ENCODE data around the gene PIAS4.
A peak's percentile ranks its signal among the peaks of the same experiment; 100 is the strongest.

PIAS4 gene

DNA sequence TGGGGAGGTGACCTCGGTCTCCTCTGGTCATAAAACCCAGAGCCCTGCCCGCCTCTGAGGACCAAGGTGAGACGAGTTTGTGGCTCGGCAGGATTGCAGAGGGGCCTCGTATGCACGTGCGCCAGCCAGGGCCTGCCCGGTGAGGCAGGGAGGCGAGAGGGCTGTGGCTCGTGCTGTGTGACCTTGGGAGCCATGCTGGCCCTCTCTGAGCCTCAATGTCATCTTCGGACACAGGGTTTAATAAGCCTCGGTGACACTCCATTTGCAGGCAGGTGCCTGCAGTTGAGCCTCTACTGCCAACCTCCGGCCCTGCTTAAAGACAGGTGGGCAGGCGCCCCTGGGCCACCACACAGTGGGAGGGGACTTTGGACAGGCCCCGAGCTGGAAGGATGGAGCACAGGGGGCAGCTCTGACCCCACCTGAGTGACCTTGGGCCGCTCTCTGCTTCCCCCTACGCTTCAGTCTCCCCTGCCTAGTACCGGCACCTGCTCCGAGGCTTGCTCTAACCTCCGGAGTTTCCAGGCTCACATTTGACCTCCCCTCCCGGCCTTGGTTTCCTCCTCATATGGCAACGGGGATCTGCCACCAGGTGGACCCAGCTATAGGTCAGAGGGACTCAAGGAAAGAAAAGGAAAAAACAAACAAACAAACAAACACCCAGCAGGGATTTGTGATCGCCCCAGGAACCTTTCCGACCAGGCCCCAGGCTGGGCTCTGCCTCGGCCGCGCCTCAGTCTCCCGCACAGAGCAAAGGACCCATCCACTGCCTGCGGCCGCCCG is 56.0 kb downstream of the PIAS4 start:
- H3K36me3 Mint-ChIP-seq = peaks cover 2% of the 10 kb centered on the region
- H3K27ac Mint-ChIP-seq = peak overlapping the region; percentile 88
- H3K4me3 Mint-ChIP-seq = peak overlapping the region; percentile 85
- H3K4me1 Mint-ChIP-seq = peaks cover 20% of the 10 kb centered on the region
- no peaks in the 10 kb centered on the region for H3K27me3 Mint-ChIP-seq
- H3K9me3 Mint-ChIP-seq = no peaks in the 10 kb centered on the region

- H3K27ac Mint-ChIP-seq = peak overlapping the region; percentile 88
- peaks cover 26% of the 10 kb centered on the region for H3K4me1 Mint-ChIP-seq
- no peaks in the 10 kb centered on the region for H3K27me3 Mint-ChIP-seq
- H3K36me3 Mint-ChIP-seq = peaks cover 2% of the 10 kb centered on the region
- no peaks in the 10 kb centered on the region for H3K9me3 Mint-ChIP-seq
- peak overlapping the region; percentile 85 for H3K4me3 Mint-ChIP-seq
Measured at GRCh38 chr19:4064149-4064495, 56.6 kb downstream of the PIAS4 start.

DNA sequence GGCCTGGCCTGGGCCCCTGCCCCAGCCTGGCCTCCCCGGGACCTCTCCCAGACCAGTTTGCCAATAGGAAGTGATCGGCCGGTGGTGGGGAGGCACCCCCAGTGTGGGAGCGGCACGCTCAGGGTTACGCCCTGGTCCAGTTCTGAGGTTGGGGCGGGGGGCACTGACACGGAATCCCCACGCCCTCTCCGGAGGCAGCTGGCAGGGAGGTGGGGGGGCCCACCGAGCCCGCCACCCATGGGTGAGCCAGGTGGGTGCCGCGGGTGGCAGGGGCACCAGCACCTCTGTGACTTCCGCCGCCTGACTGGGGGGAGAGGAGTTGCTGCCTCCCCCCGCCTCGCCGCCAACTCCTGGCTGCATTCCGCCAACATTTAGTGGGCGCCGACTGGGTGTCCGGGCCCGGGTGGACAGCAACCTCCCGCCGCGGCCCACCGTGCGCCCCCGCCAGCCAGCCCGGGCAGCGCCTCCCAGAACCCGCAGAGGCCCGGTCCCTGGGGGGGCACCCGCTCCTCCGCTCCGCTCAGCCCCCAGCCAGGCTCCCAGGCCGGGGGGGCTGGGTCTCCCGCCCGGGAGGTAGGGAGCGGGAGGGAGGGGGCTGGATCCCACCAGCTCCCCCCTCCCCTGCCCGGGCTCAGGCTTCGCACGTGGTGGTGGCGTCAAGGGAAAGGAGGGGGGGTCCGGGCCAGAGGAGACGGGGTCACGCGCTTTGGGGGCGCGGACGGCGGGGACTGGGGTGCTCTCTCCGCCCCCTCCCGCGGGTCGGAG is 57.1 kb downstream of the PIAS4 start:
- Mint-ChIP-seq H3K36me3 (peaks cover 2% of the 10 kb centered on the region), H3K27me3 (no peaks in the 10 kb centered on the region), H3K27ac (no peak overlapping the region), H3K4me1 (peaks cover 31% of the 10 kb centered on the region), H3K4me3 (peak overlapping the region; percentile 85), H3K9me3 (no peaks in the 10 kb centered on the region)

- no peaks in the 10 kb centered on the region for H3K9me3 Mint-ChIP-seq
- no peaks in the 10 kb centered on the region for H3K27me3 Mint-ChIP-seq
- peaks cover 2% of the 10 kb centered on the region for H3K36me3 Mint-ChIP-seq
- peak overlapping the region; percentile 39 for H3K4me3 Mint-ChIP-seq
- H3K27ac Mint-ChIP-seq = no peak overlapping the region
- H3K4me1 Mint-ChIP-seq = peaks cover 31% of the 10 kb centered on the region
Measured at GRCh38 chr19:4065430-4066175, 58.1 kb downstream of the PIAS4 start.

DNA sequence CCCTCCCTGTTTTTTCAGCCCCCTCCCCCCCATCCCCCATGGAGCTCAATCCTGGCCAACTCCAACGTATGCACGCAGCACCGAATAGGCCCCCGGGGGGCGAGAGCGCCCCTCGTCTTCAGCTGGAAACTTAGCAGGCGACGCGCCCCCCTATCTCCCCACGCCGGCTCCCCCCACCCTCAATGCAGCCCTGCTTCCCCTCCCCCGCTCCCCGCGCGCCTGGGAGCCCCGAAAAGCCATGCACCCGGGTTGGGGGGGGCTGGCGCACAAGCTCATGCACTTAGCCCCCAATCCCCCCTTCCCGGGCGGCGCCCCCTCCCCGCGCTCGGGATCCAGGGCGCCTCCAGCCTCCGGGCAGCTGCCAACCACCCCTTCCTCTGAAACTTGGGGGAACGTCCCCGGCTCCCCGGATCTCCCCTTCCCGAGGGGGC is 58.7 kb downstream of the PIAS4 start:
- Mint-ChIP-seq H3K4me3 (peak overlapping the region; percentile 39), H3K4me1 (peaks cover 31% of the 10 kb centered on the region), H3K27me3 (no peaks in the 10 kb centered on the region), H3K27ac (no peak overlapping the region), H3K36me3 (peaks cover 2% of the 10 kb centered on the region), H3K9me3 (no peaks in the 10 kb centered on the region)

DNA sequence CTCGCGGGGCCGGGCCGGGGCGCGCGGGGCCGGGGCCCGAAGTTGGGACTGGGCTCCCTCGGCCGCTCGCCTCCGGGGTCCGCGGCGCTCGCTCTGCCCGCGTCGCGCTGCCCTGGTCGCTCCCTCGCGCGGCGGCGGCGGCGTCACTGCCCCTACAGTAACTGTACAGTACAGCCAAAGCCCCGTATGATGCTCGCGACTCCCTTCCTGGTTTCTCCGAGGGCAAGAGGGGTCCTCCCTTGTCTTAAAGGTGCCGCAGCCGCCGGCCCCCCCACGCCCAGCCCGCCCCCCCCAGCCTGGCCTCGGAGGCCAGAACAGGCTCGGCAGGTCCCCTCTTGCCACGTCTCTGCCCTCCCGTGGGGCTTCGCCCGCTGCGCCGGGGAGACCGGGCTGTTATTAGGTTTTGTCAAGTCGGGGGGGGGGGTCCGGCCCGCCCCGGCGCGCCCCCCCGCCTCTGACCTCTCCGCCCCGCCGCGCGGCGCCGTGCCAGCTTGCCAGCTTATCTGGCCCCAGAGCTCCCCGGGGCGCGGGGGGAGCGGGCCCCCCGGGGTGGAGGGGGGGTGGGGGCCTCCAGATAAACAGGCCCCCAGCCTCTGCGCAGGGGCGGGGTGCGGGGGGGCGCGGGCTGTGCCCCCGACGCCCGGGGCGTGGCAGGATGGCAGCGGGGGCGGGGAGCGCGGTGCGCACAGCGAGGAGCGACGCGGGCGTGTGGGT is 59.3 kb downstream of the PIAS4 start, which contains the start of gene ZBTB7A:
ZBTB7A (minus strand) TSS at position 218 of the 714 bp plus-strand sequence. CDS start 11,667 bp downstream, outside the sequence.
- H3K27ac Mint-ChIP-seq = peak within 1 kb of the TSS; percentile 55
- peak within 1 kb of the TSS; percentile 88 for H3K4me3 Mint-ChIP-seq
- H3K4me1 Mint-ChIP-seq = peaks cover 31% of the 10 kb centered on the region
- H3K36me3 Mint-ChIP-seq = peaks cover 2% of the 10 kb centered on the region
- no peaks in the 10 kb centered on the region for H3K9me3 Mint-ChIP-seq
- no peaks in the 10 kb centered on the region for H3K27me3 Mint-ChIP-seq

- Mint-ChIP-seq H3K27ac (peak overlapping the region; percentile 80), H3K36me3 (peaks cover 2% of the 10 kb centered on the region), H3K4me1 (peaks cover 28% of the 10 kb centered on the region), H3K9me3 (no peaks in the 10 kb centered on the region), H3K4me3 (peak overlapping the region; percentile 88), H3K27me3 (no peaks in the 10 kb centered on the region)
Measured at GRCh38 chr19:4067396-4068046, 60.0 kb downstream of the PIAS4 start.

DNA sequence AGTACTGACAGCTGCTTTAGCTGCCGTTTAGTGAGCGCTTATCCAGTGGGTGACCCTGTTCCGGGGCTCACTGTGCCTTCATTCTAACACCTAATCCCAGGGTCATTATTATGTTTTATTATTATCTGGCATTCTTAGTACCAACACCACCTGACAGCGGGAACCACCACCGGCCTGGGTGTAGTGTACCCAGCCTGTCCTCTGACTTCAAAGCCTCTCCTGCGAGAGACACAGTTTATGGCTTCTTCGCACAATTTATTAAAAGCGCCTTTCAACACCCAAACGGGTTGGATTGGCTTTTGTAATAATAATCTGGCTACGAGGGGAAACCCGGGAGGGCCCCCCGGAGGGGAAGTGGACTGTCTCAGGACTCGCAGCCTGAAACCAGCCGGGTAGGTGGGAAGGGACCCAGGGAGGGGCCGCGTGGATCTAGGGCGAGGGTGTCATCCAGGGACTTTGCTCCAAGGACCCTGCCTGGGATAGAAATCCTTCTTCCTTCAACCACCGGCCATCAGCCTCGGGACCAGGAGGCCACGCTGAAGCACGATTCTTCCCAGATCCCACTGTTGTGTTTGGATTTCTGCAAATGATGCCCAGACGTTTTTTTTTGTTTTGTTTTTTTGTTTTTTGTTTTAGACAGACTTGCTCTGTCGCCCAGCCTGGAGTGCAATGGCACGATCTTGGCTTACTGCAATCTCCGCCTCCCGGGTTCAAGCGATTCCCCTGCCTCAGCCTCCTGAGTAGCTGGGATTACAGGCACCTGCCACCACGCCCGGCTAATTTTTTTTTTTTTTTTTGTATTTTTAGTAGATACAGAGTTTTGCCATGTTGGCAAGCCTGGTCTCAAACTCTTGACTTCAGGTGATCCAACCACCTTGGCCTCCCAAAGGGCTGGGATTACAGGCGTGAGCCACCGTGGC is 60.8 kb downstream of the PIAS4 start:
- Mint-ChIP-seq H3K36me3 (peaks cover 2% of the 10 kb centered on the region), H3K4me1 (peaks cover 25% of the 10 kb centered on the region), H3K9me3 (no peaks in the 10 kb centered on the region), H3K4me3 (peak overlapping the region; percentile 88), H3K27me3 (no peaks in the 10 kb centered on the region), H3K27ac (peak overlapping the region; percentile 80)

GRCh38 chr19:4069331-4069959 is 61.9 kb downstream of the PIAS4 start:
- H3K9me3 Mint-ChIP-seq = no peaks in the 10 kb centered on the region
- no peaks in the 10 kb centered on the region for H3K27me3 Mint-ChIP-seq
- peak overlapping the region; percentile 62 for H3K4me3 Mint-ChIP-seq

DNA sequence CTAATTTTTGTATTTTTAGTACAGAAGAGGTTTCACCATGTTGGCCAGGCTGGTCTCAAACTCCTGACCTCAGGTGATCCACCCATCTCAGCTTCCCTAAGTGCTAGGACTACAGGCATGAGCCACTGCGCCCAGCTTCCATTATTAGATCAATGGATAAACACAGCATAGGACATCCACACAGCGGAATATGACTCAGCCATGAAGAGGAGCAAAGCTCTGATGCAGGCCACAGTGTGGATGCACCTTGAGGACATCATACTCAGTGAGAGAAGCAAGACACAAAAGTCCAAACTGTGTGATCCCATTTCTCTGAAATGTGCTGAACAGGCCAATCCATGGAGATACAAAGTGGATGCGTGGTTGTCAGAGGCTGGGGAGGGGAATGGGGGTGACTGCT is 64.1 kb downstream of the PIAS4 start:
- no peak overlapping the region for H3K4me3 Mint-ChIP-seq
- H3K9me3 Mint-ChIP-seq = no peaks in the 10 kb centered on the region
- H3K27ac Mint-ChIP-seq = no peak overlapping the region
- peaks cover 27% of the 10 kb centered on the region for H3K4me1 Mint-ChIP-seq
- H3K27me3 Mint-ChIP-seq = no peaks in the 10 kb centered on the region
- no peaks in the 10 kb centered on the region for H3K36me3 Mint-ChIP-seq

More at GRCh38 chr19:4069331-4069959, 61.9 kb downstream of the PIAS4 start:
- H3K36me3 Mint-ChIP-seq = no peaks in the 10 kb centered on the region
- H3K4me1 Mint-ChIP-seq = peaks cover 21% of the 10 kb centered on the region
- H3K27ac Mint-ChIP-seq = no peak overlapping the region

DNA sequence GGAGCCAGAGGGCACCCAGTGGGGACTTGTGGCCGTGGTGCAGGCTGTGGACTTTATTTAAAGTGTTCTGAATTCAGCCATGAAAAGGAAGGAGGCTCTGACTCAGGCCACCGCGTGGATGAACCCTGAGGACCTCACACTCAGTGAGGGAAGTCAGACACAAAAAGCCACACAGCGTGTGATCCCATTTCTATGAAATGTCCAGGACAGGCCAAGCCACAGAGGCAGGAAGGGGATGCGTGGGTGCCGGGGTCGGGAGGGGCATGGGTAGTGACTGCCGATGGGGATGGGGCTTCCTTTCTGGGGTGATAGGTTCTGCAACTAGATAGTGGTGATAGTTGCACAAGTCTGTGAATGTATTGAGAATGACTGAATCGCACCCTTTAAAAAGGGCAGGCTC is 67.8 kb downstream of the PIAS4 start:
- Mint-ChIP-seq H3K4me3 (peak overlapping the region; percentile 58), H3K27ac (peak overlapping the region; percentile 12), H3K9me3 (no peaks in the 10 kb centered on the region), H3K36me3 (no peaks in the 10 kb centered on the region), H3K4me1 (peaks cover 30% of the 10 kb centered on the region), H3K27me3 (no peaks in the 10 kb centered on the region)

DNA sequence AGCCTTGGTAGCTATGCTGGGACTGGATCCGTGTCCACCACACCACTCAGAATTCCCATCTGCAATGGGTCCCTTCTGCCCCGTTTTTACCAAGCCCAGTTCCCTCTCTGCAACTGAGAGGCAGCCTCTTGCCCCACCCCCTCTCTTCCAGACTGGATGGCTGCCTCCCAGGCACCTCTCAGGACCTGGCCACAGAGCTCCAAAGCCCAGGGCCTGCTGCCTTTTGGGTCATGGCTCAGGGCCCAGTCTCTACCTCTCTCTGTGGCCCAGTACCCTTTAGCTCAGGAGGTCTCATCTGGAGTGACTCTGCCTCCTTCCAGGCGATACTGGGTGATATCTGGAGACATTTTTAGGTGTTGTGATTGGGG is 69.5 kb downstream of the PIAS4 start:
- Mint-ChIP-seq H3K4me1 (peaks cover 30% of the 10 kb centered on the region), H3K9me3 (no peaks in the 10 kb centered on the region), H3K36me3 (no peaks in the 10 kb centered on the region), H3K27ac (peak overlapping the region; percentile 76), H3K4me3 (no peak overlapping the region), H3K27me3 (no peaks in the 10 kb centered on the region)

GRCh38 chr19:4077800-4078684 is 70.5 kb downstream of the PIAS4 start:
- peak overlapping the region; percentile 78 for H3K4me3 Mint-ChIP-seq
- H3K36me3 Mint-ChIP-seq = no peaks in the 10 kb centered on the region
- no peaks in the 10 kb centered on the region for H3K27me3 Mint-ChIP-seq
- peak overlapping the region; percentile 88 for H3K27ac Mint-ChIP-seq
- no peaks in the 10 kb centered on the region for H3K9me3 Mint-ChIP-seq
- H3K4me1 Mint-ChIP-seq = peaks cover 33% of the 10 kb centered on the region
